ENCODE measurements around the gene CHPF.

DNA sequence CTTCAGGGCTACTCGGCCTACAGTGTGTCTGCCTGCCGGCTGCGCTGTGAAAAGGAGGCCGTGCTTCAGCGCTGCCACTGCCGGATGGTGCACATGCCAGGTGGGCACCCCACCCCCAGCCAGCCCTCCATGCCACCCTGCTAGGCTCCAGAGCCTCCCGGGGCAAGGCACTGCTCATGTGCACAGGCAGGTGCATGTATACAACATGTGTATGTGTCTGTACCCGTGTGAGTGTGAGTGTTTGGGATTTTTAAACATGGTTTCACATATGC lies 11.3 kb downstream of the CHPF start:
- TF ChIP-seq POLR2A (IDR thresholded peaks at IDR 0.05; ENCODE audit: low read length), result no peak
- no peak for TF ChIP-seq GATA1 (IDR thresholded peaks at IDR 0.05; ENCODE audit: low read depth, low read length)

All from erythroblast (primary cell).